SH-SY5Y (cell line): ENCODE data around the gene LPXN.

ENCODE experiments used
- GATA2 ChIP-seq: IDR thresholded peaks from 2 replicates; pipeline ENCODE4 v1.6.1; 2011; ENCODE audit warnings: mild to moderate bottlenecking, low read depth, low read length
- GATA3 ChIP-seq: IDR thresholded peaks from 2 replicates; pipeline ENCODE4 v1.6.1; 2011; ENCODE audit warnings: low read depth, mild to moderate bottlenecking, low read length, moderate library complexity

DNA sequence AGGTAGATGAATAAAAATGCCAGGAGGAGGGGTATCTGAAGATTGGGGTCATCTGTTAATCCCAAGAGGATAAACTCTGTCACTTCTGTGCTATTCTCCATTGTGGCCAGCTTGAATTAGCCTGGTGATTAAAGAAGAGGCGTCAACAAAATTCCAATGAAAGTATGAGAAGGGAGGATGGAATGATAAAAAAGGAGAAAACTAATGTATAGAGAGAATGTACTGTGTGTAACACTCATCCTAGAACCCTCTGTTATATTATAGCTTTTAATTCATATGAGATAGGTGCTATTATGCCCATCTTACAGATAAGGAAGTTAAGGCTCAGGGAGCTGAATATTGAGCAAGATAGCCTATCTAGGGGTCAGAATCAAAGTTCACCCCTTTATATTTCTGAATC is 67.7 kb downstream of the LPXN start, which contains the start of gene OR5B21:
- no peak for TF ChIP-seq GATA2
- TF ChIP-seq GATA3 = no peak
